ENCODE data around the gene POLD1.

Gene POLD1

DNA sequence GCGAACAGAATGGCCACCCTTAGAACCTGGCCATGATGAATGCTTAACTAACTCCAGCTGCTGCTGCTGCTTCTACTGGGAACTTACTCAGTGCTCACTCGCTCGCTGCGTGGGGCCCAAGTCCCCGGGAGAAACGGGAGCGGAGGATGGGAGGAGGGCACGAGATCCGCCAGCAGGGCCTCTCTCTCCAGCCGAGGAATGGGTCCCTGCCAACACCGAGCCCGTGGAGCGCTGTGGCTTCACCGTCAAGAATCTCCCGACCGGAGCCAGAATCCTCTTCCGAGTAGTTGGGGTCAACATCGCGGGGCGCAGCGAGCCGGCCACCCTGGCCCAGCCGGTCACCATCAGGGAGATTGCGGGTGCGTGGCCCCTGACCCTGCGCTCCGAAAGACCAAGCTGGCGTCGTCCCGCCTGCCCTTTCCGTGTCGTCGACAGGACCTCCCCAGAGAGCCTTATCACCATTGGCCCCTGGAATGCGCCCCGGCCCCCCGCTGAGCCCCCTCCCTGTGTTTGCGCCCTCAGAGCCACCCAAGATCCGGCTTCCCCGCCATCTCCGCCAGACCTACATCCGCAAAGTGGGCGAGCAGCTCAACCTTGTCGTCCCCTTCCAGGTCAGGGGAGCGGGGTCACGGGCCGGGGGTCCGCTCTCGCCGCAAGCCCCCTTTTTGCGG, 74.4 kb downstream of the POLD1 start:
- no peaks in the 10 kb centered on the region for H3K79me2 ChIP-seq (ENCODE audit: insufficient read depth, low read length)
- no peak overlapping the region for H3K4me2 ChIP-seq (ENCODE audit: low read depth, low read length, poor library complexity, severe bottlenecking)
- no peaks in the 10 kb centered on the region for H3K9me2 ChIP-seq (replicated peaks; ENCODE audit: insufficient read depth, low read length)
- H3K36me3 ChIP-seq (ENCODE audit: low read length): no peaks in the 10 kb centered on the region
- H2AFZ ChIP-seq (ENCODE audit: low read depth, low read length, severe bottlenecking): no peak overlapping the region
- peaks cover 5% of the 10 kb centered on the region for H3F3A ChIP-seq (ENCODE audit: insufficient read depth)
- no peaks in the 10 kb centered on the region for H3K27me3 ChIP-seq (ENCODE audit: low read length)
- no peak for TF ChIP-seq EZH2phosphoT487 (conservative IDR thresholded peaks at IDR 0.05; ENCODE audit: low read length)
- TF ChIP-seq, protein P1, sequence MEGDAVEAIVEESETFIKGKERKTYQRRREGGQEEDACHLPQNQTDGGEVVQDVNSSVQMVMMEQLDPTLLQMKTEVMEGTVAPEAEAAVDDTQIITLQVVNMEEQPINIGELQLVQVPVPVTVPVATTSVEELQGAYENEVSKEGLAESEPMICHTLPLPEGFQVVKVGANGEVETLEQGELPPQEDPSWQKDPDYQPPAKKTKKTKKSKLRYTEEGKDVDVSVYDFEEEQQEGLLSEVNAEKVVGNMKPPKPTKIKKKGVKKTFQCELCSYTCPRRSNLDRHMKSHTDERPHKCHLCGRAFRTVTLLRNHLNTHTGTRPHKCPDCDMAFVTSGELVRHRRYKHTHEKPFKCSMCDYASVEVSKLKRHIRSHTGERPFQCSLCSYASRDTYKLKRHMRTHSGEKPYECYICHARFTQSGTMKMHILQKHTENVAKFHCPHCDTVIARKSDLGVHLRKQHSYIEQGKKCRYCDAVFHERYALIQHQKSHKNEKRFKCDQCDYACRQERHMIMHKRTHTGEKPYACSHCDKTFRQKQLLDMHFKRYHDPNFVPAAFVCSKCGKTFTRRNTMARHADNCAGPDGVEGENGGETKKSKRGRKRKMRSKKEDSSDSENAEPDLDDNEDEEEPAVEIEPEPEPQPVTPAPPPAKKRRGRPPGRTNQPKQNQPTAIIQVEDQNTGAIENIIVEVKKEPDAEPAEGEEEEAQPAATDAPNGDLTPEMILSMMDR (IDR thresholded peaks at IDR 0.05; ENCODE audit: insufficient read depth, low read length, poor library complexity, severe bottlenecking): no peak
- H3K9ac ChIP-seq (ENCODE audit: low read length): no peak overlapping the region
- no peaks in the 10 kb centered on the region for H4K20me1 ChIP-seq (ENCODE audit: low read depth, low read length)
- no peak overlapping the region for H3K4me3 ChIP-seq (ENCODE audit: insufficient read depth, low read length, poor library complexity, severe bottlenecking)
- H3K9me3 ChIP-seq (ENCODE audit: insufficient read depth, low read length): no peaks in the 10 kb centered on the region
- no peak overlapping the region for H3K27ac ChIP-seq (ENCODE audit: low read depth, low read length)

DNA sequence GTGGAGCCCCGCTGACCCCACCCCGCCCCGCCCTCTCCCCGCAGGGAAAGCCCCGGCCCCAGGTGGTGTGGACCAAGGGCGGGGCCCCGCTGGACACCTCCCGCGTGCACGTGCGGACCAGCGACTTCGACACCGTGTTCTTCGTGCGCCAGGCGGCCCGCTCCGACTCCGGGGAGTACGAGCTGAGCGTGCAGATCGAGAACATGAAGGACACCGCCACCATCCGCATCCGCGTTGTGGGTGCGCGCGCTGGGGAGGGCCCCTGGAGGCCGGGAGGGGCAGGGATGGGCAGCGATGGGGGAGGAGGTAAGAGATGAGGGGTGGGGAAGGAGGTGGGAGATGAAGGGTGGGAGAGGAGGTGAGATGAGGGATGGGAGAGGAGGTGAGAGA, 74.9 kb downstream of the POLD1 start:
- H3K4me3 ChIP-seq (ENCODE audit: insufficient read depth, low read length, poor library complexity, severe bottlenecking): no peak overlapping the region
- no peaks in the 10 kb centered on the region for H3K27me3 ChIP-seq (ENCODE audit: low read length)
- no peak overlapping the region for H3K9ac ChIP-seq (ENCODE audit: low read length)
- H3K9me3 ChIP-seq (ENCODE audit: insufficient read depth, low read length): no peaks in the 10 kb centered on the region
- H3K79me2 ChIP-seq (ENCODE audit: insufficient read depth, low read length): no peaks in the 10 kb centered on the region
- H3F3A ChIP-seq (ENCODE audit: insufficient read depth): peaks cover 5% of the 10 kb centered on the region
- TF ChIP-seq EZH2phosphoT487 (conservative IDR thresholded peaks at IDR 0.05; ENCODE audit: low read length): no peak
- TF ChIP-seq, protein P1 (IDR thresholded peaks at IDR 0.05; ENCODE audit: insufficient read depth, low read length, poor library complexity, severe bottlenecking): no peak
- no peak overlapping the region for H3K4me2 ChIP-seq (ENCODE audit: low read depth, low read length, poor library complexity, severe bottlenecking)
- no peaks in the 10 kb centered on the region for H4K20me1 ChIP-seq (ENCODE audit: low read depth, low read length)
- H3K9me2 ChIP-seq (replicated peaks; ENCODE audit: insufficient read depth, low read length): no peaks in the 10 kb centered on the region
- no peaks in the 10 kb centered on the region for H3K36me3 ChIP-seq (ENCODE audit: low read length)
- no peak overlapping the region for H3K27ac ChIP-seq (ENCODE audit: low read depth, low read length)
- no peak overlapping the region for H2AFZ ChIP-seq (ENCODE audit: low read depth, low read length, severe bottlenecking)

DNA sequence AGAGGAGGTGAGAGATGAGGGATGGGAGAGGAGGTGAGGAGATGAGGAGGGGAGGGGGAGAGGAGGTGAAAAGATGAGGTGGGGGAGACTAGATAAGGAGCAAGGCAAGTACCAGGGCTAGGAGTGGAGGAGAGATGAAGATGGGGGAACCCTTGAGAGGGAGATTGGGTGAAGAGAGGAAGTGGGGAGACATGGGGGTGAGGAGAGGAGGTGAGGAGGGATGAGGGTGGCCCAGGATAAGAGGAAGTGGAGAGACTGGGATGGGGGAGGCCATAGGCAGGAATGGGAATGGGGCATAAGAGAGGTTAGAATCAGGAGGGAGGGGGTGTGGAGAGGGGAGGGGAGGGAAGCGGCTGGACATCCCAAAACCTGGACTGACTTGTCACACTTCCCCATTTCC, 75.5 kb downstream of the POLD1 start:
- Histone ChIP-seq H3K27ac (ENCODE audit: low read depth, low read length) (peak overlapping the region; percentile 73), H3K36me3 (ENCODE audit: low read length) (no peaks in the 10 kb centered on the region), H3F3A (ENCODE audit: insufficient read depth) (peaks cover 5% of the 10 kb centered on the region), H3K4me2 (ENCODE audit: low read depth, low read length, poor library complexity, severe bottlenecking) (peak overlapping the region; percentile 41), H3K4me3 (ENCODE audit: insufficient read depth, low read length, poor library complexity, severe bottlenecking) (no peak overlapping the region), H3K9ac (ENCODE audit: low read length) (peak overlapping the region; percentile 26; the same call in 1 of the 2 replicates), H3K9me2 (replicated peaks; ENCODE audit: insufficient read depth, low read length) (no peaks in the 10 kb centered on the region), H2AFZ (ENCODE audit: low read depth, low read length, severe bottlenecking) (peak overlapping the region; percentile 15), H3K9me3 (ENCODE audit: insufficient read depth, low read length) (no peaks in the 10 kb centered on the region), H4K20me1 (ENCODE audit: low read depth, low read length) (no peaks in the 10 kb centered on the region), H3K79me2 (ENCODE audit: insufficient read depth, low read length) (no peaks in the 10 kb centered on the region), H3K27me3 (ENCODE audit: low read length) (no peaks in the 10 kb centered on the region)
- TF ChIP-seq EZH2phosphoT487 (conservative IDR thresholded peaks at IDR 0.05; ENCODE audit: low read length): no peak
- TF ChIP-seq, protein P1 (IDR thresholded peaks at IDR 0.05; ENCODE audit: insufficient read depth, low read length, poor library complexity, severe bottlenecking): no peak
